Mesenteric fat pad (tissue), 1 donor: Measurements from ENCODE around the gene TRIM6. TPM values are rescaled to one million over a fixed set of nuclear protein-coding genes. Genes with fewer than 3 reads are reported as not detected.
"Not testable (repeated sequence)": the region's sequence is repeated elsewhere in the genome, so short reads cannot be mapped to it uniquely, and the experiment has no call there.

Experiments used
- DNase-seq: peaks from one replicate; pipeline ENCODE4 v3.0.0-alpha.2; 2020; ENCODE audit warnings: low spot score
- total RNA-seq: library from RNA; stranded (reverse); fragmentation: NEBNext Ultra II Directional; extraction: Animal tissue kit (Norgen Biotek cat#: 25700); gene quantifications from one replicate; pipeline ENCODE4 v1.2.1, GENCODE V29; 2021
- donor health status: DM: yes; HTN: yes; CAD: no.

The TRIM6 gene
- total RNA-seq, 1 donor from 2014 or later = 1.4 TPM

- DNase-seq = no peak
These were observed 6.9 kb downstream of the TRIM6 start for GRCh38 chr11:5603326-5603725.

DNA sequence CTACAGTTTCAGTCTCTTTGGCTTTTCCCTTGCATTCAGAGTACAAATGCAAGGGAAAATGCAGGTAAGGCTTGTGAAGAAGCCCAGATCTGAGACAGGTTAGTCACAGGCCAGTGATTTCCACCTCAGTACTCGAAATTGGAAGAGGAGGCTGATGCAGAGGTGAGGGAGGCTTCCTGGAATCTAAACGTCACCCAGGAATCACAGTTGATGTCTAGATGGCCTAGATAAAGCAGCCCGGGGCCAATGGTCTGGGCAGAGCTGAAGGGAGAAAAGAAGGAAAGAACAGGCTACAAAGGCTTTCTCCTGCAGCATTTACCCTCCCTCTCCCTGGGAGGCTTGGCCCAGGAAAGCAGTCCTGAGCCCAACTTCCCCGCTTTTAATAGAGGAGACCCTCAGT is 8.5 kb downstream of the TRIM6 start:
- no peak for DNase-seq

DNA sequence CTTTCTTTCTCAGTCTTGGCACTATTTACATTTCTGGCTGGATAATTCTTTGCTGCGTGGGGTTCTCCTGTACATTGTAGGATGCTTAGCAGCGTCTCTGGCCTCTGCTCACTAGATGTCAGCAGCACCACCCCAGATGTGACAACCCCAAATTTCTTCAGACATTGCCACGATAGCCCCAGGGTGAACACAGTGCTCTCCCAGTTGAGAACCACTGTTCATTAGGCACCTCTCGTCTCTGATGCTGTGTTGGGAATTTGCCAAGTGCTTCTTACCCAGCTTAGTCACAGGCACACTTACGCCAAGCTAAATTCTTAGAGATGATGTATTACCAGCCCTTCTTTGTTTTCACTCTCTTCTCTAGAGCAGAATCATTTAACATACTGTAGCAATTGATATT is 9.4 kb downstream of the TRIM6 start:
- no peak for DNase-seq

- no peak for DNase-seq
These were observed 12.4 kb downstream of the TRIM6 start for GRCh38 chr11:5608808-5609207.

GRCh38 chr11:5610446-5610845 is 14.0 kb downstream of the TRIM6 start:
- no peak for DNase-seq

- DNase-seq = no peak
These were observed 15.2 kb downstream of the TRIM6 start for GRCh38 chr11:5611627-5612026.

GRCh38 chr11:5618807-5619206 is 22.4 kb downstream of the TRIM6 start:
- DNase-seq = no peak

- no peak for DNase-seq
These were observed 24.4 kb downstream of the TRIM6 start for GRCh38 chr11:5620651-5621521.

DNA sequence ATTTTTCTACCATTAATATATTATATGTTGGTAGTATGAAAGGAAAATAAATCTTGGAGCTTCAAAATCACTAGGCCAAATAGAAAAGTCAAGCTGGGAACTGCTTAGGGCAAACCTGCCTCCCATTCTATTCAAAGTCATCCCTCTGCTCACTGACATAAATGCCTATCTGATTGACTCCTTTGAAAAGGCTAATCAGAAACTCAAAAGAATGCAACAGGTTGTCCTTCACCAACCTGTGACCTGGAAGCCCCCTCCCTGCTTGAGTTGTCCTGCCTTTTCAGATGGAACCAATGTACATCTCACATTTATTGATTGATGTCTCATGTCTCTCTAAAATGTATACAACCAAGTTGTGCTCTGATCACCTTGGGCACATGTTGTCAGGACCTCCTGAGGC is 25.1 kb downstream of the TRIM6 start:
- no peak for DNase-seq

- DNase-seq = no peak
These were observed 26.4 kb downstream of the TRIM6 start for GRCh38 chr11:5622802-5623201.

- no peak for DNase-seq
These were observed 28.2 kb downstream of the TRIM6 start, which contains the start of gene TRIM34 for GRCh38 chr11:5624489-5625279. Gene TRIM34, plus strand, starts transcription at chr11:5625001. Its CDS starts 7,331 bp downstream, at chr11:5632332.

GRCh38 chr11:5625281-5625680 is 28.8 kb downstream of the TRIM6 start:
- no peak for DNase-seq

DNA sequence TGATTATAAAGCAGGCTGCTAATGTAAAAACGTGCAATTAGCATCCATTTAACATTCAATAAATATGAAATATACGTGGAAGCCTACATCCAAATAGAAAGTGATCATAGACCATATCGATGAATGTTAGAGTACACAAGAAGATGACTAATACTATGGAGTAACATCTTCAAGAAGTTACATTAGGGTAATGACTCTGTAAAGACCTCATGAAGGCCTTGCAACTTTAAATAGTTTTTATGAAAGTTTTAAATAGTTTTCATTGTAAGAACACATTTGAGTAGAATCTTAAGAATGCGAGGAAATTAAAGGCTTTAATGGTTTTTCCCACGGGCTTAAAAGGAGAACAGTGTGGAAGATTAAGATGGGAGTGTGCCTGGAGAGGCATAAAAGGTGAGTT is 29.8 kb downstream of the TRIM6 start:
- DNase-seq = no peak

GRCh38 chr11:5631417-5631816 is 35.0 kb downstream of the TRIM6 start:
- DNase-seq = no peak

DNA sequence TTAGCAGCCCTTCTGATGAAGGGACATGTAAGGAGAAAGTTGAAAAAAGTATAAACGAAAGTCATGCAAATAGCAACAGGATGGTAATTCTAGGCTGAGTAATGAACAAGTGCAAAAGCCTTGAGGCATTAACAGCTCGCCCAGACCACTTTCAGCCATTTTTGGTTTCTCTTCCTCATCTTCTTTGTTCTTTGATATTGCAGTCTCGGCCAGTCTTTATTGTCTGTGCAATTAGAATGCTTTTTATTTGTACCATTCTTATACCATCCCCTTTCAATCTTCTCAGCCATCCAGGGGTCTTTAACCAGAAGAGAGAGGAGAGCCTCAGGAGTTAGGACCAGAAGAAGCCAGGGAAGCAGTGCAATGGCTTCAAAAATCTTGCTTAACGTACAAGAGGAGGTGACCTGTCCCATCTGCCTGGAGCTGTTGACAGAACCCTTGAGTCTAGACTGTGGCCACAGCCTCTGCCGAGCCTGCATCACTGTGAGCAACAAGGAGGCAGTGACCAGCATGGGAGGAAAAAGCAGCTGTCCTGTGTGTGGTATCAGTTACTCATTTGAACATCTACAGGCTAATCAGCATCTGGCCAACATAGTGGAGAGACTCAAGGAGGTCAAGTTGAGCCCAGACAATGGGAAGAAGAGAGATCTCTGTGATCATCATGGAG is 35.7 kb downstream of the TRIM6 start:
- DNase-seq = no peak

DNA sequence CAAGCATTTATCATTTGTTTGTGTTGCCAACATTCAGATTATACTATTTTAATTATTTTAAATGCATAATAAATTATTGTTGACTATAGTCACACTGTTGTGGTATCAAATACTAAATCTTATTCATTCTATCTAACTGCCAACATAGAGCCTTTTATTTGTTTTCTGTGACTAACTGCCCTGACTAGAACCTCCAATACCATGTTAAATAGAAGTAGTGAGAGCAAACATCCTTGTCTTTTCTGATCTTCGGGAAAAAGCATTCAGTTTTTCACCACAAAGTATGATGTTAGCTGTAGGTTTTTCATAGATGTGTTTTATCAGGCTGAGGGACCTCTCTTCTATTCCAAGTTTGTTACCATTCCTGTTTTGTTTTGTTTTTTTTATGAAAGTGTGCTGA is 43.5 kb downstream of the TRIM6 start:
- DNase-seq = no peak

DNA sequence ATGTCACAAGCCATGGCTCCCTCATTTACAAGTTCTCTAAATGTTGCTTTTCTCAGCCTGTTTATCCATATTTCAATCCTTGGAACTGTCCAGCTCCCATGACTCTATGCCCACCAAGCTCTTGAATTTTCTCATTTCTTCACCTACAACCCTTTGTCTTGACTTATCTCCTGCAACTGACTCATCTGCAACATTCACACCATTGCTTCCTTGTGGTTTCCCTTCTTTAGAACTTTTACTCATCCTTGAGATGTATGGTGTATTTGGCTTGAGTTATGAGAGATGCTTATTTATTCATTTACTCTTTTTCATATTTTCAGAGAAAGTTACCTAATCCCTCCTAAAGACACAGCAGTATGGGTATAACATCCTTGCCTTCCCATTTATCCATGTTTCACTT is 47.1 kb downstream of the TRIM6 start:
- DNase-seq = no peak

- no peak for DNase-seq
These were observed 49.7 kb downstream of the TRIM6 start for GRCh38 chr11:5646139-5646538.

- DNase-seq = no peak
These were observed 59.0 kb downstream of the TRIM6 start for GRCh38 chr11:5655474-5655873.

DNA sequence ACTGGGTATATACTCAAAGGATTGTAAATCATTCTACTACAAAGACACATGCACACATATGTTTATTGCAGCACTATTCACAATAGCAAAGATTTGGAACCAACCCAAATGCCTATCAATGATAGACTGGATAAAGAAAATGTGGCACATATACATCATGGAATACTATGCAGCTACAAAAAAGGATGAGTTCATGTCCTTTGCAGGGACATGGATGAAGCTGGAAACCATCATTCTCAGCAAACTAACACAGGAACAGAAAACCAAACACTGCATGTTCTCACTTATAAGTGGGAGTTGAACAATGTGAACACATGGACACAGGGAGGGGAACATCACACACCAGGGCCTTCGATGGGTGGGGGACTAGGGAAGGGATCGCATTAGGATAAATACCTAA is 60.5 kb downstream of the TRIM6 start:
- DNase-seq = not testable (repeated sequence)

- DNase-seq = no peak
These were observed 61.9 kb downstream of the TRIM6 start for GRCh38 chr11:5658318-5658717.
